ENCODE measurements around the gene MYH6.

Gene MYH6

GRCh38 chr14:23375527-23376251, 32.4 kb downstream of the MYH6 start:
- DNase-seq: no peak

GRCh38 chr14:23373041-23373440, 35.0 kb downstream of the MYH6 start:
- DNase-seq: no peak

GRCh38 chr14:23372509-23372908, 35.6 kb downstream of the MYH6 start, which contains the start of gene IL25:
Gene IL25, plus strand, starts transcription at chr14:23372809.
- no peak for DNase-seq

GRCh38 chr14:23371865-23372264, 36.2 kb downstream of the MYH6 start:
- no peak for DNase-seq

GRCh38 chr14:23370221-23370620, 37.9 kb downstream of the MYH6 start:
- no peak for DNase-seq

GRCh38 chr14:23366426-23366921, 41.6 kb downstream of the MYH6 start:
- no peak for DNase-seq

GRCh38 chr14:23365732-23366425, 42.2 kb downstream of the MYH6 start:
- DNase-seq: no peak

- no peak for DNase-seq
Observed at GRCh38 chr14:23365036-23365731, 42.9 kb downstream of the MYH6 start, which contains the start of gene EFS. Gene EFS, minus strand, starts transcription at chr14:23365172. Its CDS starts 147 bp downstream, at chr14:23365025.

- no peak for DNase-seq
Observed at GRCh38 chr14:23364164-23365035, 43.7 kb downstream of the MYH6 start.

GRCh38 chr14:23362200-23362599, 45.9 kb downstream of the MYH6 start:
- no peak for DNase-seq

GRCh38 chr14:23361763-23362162, 46.3 kb downstream of the MYH6 start:
- no peak for DNase-seq

- no peak for DNase-seq
Observed at GRCh38 chr14:23361320-23361719, 46.8 kb downstream of the MYH6 start.

- DNase-seq: no peak
Observed at GRCh38 chr14:23360496-23360895, 47.6 kb downstream of the MYH6 start.

- DNase-seq: no peak
Observed at GRCh38 chr14:23359722-23360447, 48.2 kb downstream of the MYH6 start.

GRCh38 chr14:23359167-23359626, 48.9 kb downstream of the MYH6 start:
- DNase-seq: no peak

- DNase-seq: no peak
Observed at GRCh38 chr14:23358553-23359166, 49.4 kb downstream of the MYH6 start.

GRCh38 chr14:23358042-23358441, 50.0 kb downstream of the MYH6 start:
- DNase-seq: no peak

- DNase-seq: no peak
Observed at GRCh38 chr14:23357261-23357660, 50.8 kb downstream of the MYH6 start.

- DNase-seq: no peak
Observed at GRCh38 chr14:23356662-23357061, 51.4 kb downstream of the MYH6 start.

GRCh38 chr14:23355871-23356435, 52.1 kb downstream of the MYH6 start:
- DNase-seq: no peak

- no peak for DNase-seq
Observed at GRCh38 chr14:23354990-23355389, 53.1 kb downstream of the MYH6 start.

Data from SHP77 (cell line).